GM06990 (cell line): ENCODE results near the gene RUVBL2.

Experiments
- DNase-seq: peaks from one replicate; pipeline ENCODE4 v3.0.0-alpha.2; 2011; ENCODE audit not compliant: insufficient read length; ENCODE audit errors: extremely low read depth
- H3K27me3 ChIP-seq: replicated peaks from 2 replicates; pipeline ENCODE4 v1.6.0; 2011; ENCODE audit warnings: low read length; ENCODE audit not compliant: control insufficient read depth, insufficient read depth
- H3K36me3 ChIP-seq: 2 replicates; pipeline ENCODE4 v1.5.1; 2011; ENCODE audit warnings: low read length; ENCODE audit not compliant: control insufficient read depth, insufficient read depth
- H3K4me3 ChIP-seq: replicated peaks from 2 replicates; pipeline ENCODE4 v1.5.1; 2011; ENCODE audit warnings: low read depth, mild to moderate bottlenecking, control low read depth, low read length
- CTCF ChIP-seq: IDR thresholded peaks from 2 replicates; pipeline ENCODE4 v1.5.1; 2011; ENCODE audit warnings: low read length, control low read depth, mild to moderate bottlenecking, inconsistent platforms; ENCODE audit not compliant: insufficient read depth, poor library complexity, severe bottlenecking

Gene RUVBL2

DNA sequence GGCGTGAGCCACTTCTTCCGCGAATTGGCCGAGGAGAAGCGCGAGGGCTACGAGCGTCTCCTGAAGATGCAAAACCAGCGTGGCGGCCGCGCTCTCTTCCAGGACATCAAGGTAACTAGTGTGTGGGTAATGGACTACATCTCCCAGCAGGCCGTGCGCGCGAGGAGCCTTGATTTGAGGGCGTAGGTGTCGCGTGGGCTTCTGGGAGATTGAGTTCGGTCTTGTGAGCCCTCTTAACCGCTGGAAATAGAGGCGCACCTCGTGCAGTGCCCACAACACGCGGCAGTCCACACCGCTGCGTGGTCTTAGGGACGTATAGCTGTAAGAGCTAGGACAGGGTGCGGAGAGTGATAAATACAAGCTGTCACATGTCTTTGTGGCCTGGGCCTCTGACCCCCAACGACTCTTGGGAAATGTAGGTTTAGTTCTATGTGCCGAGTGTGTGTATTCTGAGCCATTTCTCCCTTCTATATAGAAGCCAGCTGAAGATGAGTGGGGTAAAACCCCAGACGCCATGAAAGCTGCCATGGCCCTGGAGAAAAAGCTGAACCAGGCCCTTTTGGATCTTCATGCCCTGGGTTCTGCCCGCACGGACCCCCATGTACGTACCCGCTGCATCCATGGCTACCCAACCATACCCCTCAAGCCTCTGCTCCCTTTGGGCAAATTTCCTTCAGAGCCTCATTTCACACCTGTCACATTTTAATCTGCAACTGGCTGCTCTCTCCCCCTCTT lies 27.7 kb upstream of the RUVBL2 start:
- peaks cover 18% of the 10 kb centered on the region for H3K36me3 ChIP-seq
- DNase-seq: peak; percentile 89
- H3K27me3 ChIP-seq: no peaks in the 10 kb centered on the region
- TF ChIP-seq CTCF: no peak
- H3K4me3 ChIP-seq: peak overlapping the region; percentile 74

GRCh38 chr19:48966541-48967345 lies 26.9 kb upstream of the RUVBL2 start:
- no peaks in the 10 kb centered on the region for H3K27me3 ChIP-seq
- peak overlapping the region; percentile 74 for H3K4me3 ChIP-seq
- H3K36me3 ChIP-seq: peaks cover 17% of the 10 kb centered on the region
- no peak for TF ChIP-seq CTCF
- DNase-seq: no peak

DNA sequence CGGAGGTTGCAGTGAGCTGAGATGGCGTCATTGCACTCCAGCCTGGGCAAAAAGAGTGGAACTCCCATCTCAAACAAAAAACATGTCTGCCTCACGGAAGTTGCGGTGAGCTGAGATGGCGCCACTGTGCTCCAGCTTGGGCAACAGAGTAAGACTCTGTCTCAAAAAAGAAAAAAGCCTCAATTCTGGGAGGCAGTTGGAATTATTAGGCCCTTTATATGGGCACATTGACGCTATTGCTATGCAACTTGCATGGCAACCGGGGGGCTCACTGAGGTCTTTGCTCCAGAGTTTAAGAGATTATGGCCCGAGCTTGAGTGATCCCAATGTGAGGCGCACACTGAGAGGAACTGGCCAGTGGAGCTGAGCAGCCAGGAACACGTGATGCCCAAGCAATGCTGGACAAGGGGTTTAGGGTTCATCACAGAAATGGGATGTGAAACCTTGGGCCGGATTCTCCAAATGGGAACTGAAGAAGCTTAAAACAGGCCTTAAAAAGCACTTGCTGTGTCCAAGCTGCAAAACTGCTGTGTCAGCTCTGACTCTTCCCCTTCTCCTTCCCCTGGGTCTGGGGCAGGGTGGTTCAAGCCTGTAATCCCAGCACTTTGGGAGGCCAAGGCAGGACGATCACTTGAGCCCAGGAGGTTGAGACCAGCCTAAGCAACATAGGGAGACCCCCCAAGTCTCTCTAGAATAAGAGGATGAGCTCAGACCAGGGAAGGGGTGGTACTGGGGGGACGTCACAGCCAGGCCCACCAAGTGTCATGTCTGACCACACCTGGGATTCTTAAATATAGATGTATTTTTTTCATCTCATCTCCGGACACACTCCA lies 26.1 kb upstream of the RUVBL2 start:
- peaks cover 17% of the 10 kb centered on the region for H3K36me3 ChIP-seq
- H3K4me3 ChIP-seq: no peak overlapping the region
- no peaks in the 10 kb centered on the region for H3K27me3 ChIP-seq
- TF ChIP-seq CTCF: no peak
- DNase-seq: no peak

DNA sequence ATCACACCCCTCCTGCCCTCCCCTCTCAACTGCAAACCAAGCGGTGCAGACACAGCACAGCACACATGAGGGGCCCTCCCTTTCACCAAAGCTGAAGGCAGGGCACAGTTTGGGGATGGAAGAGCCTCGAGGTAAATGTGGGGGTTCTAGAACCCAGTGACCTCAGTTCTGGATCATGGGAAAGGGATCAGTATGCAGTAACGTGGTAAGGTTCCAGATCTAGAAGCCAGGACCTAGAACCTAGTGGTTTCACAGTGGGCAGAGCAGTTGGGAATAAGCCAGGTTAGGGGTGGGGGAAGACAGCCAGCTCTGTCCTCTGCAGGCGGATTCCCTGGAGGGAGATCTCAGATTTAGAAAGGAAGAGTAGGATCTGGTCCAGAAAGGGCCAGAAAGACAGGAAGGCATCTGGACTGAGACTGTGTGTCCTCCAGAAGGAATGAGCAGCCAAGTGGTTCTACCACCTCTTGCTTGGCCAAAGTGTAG lies 25.5 kb upstream of the RUVBL2 start:
- H3K4me3 ChIP-seq: no peak overlapping the region
- no peak for DNase-seq
- no peaks in the 10 kb centered on the region for H3K27me3 ChIP-seq
- H3K36me3 ChIP-seq: peaks cover 17% of the 10 kb centered on the region
- no peak for TF ChIP-seq CTCF

DNA sequence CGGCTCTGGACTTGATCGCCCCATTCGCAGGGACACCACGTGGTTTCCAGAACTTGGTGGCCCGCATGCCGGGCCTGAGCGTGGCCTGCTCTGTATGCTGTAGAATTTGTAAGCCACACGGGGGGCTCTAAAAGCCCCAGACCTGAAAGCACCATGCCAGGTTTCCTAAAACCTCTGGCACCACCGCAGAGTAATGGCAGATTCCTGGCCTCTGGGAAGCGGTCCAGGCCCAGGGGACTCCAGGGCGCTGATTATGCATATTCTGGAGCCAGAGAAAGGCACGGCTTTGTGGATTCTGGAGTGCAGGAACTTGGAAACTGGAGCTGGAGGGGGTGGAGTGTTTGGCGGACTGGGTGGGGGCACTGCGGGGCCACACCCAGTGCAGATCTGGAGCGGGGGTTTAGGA lies 24.9 kb upstream of the RUVBL2 start:
- Histone ChIP-seq H3K36me3 (peaks cover 17% of the 10 kb centered on the region), H3K27me3 (no peaks in the 10 kb centered on the region)
- TF ChIP-seq CTCF: no peak

More for the DNA sequence above, 24.9 kb upstream of the RUVBL2 start:
- no peak overlapping the region for H3K4me3 ChIP-seq
- no peak for DNase-seq
